Measurements from ENCODE around the gene RHOF.
"Not testable (repeated sequence)": the region's sequence is repeated elsewhere in the genome, so short reads cannot be mapped to it uniquely, and the experiment has no call there.

The RHOF gene

DNA sequence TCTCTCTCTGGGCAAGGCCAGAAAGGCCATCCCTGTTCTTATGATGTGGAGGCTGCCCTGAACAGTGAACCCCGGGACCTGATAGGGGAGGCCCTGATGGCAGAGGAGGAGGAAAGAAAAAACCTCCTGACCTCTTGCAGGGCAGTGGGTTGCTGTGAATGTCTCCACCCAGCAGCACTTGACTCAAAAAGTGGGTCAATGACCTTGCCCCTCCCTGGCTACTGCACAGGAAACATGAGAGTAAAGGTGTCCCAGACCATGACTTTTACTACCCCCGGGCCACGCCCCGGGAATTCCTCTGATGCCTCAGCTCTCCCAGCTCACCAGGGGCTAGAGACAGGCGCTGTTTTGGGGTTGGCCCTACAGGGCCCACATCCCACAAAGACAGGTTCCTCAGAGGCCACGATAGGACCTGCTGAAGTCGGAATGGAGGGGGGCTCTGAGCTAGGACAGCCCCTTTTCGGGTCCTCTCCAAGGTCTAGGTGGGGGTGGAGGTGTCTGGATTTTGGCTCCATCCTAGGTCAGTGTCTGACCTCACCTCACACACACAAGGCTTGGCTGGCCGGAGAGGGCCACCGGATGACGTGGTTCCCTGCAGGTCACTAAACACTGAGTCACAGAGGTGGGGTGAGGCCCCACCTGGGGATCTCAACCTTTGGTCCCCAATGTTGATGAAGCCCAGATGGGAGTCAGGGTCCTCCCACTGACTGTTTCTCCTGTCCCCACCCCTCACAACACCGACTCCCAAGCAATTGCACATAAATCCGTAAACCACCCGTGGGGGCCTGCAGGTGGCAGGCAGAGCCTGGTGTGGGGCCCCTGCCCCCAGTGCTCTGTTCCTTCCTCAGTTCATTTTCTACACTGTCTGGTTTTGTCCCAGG lies 1.6 kb downstream of the RHOF start (continued):
- TF ChIP-seq, protein P1, sequence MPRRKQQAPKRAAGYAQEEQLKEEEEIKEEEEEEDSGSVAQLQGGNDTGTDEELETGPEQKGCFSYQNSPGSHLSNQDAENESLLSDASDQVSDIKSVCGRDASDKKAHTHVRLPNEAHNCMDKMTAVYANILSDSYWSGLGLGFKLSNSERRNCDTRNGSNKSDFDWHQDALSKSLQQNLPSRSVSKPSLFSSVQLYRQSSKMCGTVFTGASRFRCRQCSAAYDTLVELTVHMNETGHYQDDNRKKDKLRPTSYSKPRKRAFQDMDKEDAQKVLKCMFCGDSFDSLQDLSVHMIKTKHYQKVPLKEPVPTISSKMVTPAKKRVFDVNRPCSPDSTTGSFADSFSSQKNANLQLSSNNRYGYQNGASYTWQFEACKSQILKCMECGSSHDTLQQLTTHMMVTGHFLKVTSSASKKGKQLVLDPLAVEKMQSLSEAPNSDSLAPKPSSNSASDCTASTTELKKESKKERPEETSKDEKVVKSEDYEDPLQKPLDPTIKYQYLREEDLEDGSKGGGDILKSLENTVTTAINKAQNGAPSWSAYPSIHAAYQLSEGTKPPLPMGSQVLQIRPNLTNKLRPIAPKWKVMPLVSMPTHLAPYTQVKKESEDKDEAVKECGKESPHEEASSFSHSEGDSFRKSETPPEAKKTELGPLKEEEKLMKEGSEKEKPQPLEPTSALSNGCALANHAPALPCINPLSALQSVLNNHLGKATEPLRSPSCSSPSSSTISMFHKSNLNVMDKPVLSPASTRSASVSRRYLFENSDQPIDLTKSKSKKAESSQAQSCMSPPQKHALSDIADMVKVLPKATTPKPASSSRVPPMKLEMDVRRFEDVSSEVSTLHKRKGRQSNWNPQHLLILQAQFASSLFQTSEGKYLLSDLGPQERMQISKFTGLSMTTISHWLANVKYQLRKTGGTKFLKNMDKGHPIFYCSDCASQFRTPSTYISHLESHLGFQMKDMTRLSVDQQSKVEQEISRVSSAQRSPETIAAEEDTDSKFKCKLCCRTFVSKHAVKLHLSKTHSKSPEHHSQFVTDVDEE (CRISPR knock-in tag; IDR thresholded peaks at IDR 0.05), result no peak
- TF ChIP-seq ZNF565 (CRISPR knock-in tag; conservative IDR thresholded peaks at IDR 0.05; ENCODE audit: low read depth) (no peak), OSR1 (CRISPR knock-in tag; IDR thresholded peaks at IDR 0.05) (no peak)

DNA sequence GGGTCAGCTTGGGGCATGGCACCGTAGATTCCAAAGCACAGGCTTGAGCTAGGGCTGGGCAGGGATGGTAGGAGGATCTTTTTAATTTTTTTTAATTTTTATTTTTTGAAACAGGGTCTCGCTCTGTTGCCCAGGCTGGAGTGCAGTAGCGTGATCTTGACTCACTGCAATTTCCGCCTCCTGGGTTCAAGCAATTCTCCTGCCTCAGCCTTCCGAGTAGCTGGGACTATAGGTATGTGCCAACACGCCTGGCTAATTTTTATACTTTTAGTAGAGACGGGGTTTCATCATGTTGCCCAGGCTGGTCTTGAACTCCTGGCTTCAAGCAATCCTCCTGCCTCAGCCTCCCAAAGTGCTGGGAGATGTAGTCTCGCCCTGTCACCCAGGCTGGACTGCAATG lies 2.7 kb downstream of the RHOF start:
- not testable (repeated sequence) for ATAC-seq

DNA sequence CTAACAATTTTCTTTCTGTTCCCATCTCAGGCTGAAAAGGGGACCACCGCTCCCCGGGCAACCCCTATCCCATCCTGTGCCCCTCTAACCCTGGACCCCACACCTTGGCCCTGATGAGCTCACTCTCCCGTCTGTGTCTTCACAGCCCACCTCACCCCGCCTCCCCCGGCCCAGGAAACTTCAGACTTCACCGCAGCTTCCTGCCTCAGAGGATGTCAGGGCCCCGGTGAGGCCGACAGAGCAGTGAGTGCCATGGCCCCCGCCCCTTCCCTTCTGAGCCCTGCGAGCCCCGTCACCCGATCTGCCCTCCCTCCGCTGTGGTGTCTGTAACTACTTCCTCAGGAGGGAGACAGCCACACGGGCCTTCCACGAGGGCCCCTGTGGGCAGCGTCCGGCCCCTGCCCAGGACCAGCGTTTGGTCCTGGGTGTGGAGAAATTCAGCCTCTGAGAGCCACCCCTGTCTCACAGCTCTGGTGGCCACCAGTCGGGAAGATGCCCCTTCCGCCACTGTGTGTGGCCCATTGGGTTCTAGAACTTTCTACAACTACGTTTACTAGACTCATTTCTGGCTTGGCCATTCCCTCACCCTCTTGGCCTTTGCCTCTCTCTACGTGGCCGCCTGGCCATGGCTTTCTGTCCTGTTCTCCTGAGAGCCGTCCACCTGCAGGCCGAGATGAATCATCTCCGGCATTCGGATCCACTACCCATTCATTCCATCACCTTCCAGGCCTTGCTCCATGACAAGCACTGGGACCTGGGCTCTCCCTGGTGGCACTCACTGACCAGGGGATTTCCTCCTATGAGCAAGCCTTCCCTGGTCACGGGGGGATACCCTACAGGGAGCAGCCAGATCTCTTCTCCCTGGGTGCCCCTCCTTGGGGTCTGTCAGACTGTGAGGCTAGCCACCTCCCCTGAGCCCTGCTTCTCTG lies 3.4 kb downstream of the RHOF start:
- no peak for TF ChIP-seq ZC3H10 (CRISPR knock-in tag; IDR thresholded peaks at IDR 0.05)
- TF ChIP-seq ZNF8 (CRISPR knock-in tag; IDR thresholded peaks at IDR 0.05), result no peak
- no peak for TF ChIP-seq PPARA (CRISPR knock-in tag; IDR thresholded peaks at IDR 0.05; ENCODE audit: borderline replicate concordance)
- TF ChIP-seq ZFP3 (CRISPR knock-in tag; IDR thresholded peaks at IDR 0.05), result no peak
- TF ChIP-seq, protein P2, sequence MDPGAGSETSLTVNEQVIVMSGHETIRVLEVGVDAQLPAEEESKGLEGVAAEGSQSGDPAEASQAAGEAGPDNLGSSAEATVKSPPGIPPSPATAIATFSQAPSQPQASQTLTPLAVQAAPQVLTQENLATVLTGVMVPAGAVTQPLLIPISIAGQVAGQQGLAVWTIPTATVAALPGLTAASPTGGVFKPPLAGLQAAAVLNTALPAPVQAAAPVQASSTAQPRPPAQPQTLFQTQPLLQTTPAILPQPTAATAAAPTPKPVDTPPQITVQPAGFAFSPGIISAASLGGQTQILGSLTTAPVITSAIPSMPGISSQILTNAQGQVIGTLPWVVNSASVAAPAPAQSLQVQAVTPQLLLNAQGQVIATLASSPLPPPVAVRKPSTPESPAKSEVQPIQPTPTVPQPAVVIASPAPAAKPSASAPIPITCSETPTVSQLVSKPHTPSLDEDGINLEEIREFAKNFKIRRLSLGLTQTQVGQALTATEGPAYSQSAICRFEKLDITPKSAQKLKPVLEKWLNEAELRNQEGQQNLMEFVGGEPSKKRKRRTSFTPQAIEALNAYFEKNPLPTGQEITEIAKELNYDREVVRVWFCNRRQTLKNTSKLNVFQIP (CRISPR knock-in tag; IDR thresholded peaks at IDR 0.05; ENCODE audit: borderline replicate concordance, low read depth), result no peak
- no peak for TF ChIP-seq OSR1 (CRISPR knock-in tag; IDR thresholded peaks at IDR 0.05)
- TF ChIP-seq TOX (CRISPR knock-in tag; IDR thresholded peaks at IDR 0.05; ENCODE audit: borderline replicate concordance), result no peak
- no peak for TF ChIP-seq ISL1 (CRISPR knock-in tag; IDR thresholded peaks at IDR 0.05)
- no peak for TF ChIP-seq SNAI2 (CRISPR knock-in tag; IDR thresholded peaks at IDR 0.05)
- no peak for TF ChIP-seq BACH2 (CRISPR knock-in tag; IDR thresholded peaks at IDR 0.05; ENCODE audit: borderline replicate concordance)
- no peak for TF ChIP-seq ZNF565 (CRISPR knock-in tag; conservative IDR thresholded peaks at IDR 0.05; ENCODE audit: low read depth)
- TF ChIP-seq, protein P1 (CRISPR knock-in tag; IDR thresholded peaks at IDR 0.05), result no peak
- TF ChIP-seq TCF4 (CRISPR knock-in tag; IDR thresholded peaks at IDR 0.05; ENCODE audit: borderline replicate concordance), result no peak
- no peak for TF ChIP-seq ESRRG (CRISPR knock-in tag; IDR thresholded peaks at IDR 0.05)
- no peak for TF ChIP-seq GLIS3 (CRISPR knock-in tag; IDR thresholded peaks at IDR 0.05)
- TF ChIP-seq, protein P3, sequence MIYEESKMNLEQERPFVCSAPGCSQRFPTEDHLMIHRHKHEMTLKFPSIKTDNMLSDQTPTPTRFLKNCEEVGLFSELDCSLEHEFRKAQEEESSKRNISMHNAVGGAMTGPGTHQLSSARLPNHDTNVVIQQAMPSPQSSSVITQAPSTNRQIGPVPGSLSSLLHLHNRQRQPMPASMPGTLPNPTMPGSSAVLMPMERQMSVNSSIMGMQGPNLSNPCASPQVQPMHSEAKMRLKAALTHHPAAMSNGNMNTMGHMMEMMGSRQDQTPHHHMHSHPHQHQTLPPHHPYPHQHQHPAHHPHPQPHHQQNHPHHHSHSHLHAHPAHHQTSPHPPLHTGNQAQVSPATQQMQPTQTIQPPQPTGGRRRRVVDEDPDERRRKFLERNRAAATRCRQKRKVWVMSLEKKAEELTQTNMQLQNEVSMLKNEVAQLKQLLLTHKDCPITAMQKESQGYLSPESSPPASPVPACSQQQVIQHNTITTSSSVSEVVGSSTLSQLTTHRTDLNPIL (CRISPR knock-in tag; IDR thresholded peaks at IDR 0.05; ENCODE audit: low read depth), result no peak
- no peak for TF ChIP-seq CSDC2 (CRISPR knock-in tag; IDR thresholded peaks at IDR 0.05)
- TF ChIP-seq, protein P4, sequence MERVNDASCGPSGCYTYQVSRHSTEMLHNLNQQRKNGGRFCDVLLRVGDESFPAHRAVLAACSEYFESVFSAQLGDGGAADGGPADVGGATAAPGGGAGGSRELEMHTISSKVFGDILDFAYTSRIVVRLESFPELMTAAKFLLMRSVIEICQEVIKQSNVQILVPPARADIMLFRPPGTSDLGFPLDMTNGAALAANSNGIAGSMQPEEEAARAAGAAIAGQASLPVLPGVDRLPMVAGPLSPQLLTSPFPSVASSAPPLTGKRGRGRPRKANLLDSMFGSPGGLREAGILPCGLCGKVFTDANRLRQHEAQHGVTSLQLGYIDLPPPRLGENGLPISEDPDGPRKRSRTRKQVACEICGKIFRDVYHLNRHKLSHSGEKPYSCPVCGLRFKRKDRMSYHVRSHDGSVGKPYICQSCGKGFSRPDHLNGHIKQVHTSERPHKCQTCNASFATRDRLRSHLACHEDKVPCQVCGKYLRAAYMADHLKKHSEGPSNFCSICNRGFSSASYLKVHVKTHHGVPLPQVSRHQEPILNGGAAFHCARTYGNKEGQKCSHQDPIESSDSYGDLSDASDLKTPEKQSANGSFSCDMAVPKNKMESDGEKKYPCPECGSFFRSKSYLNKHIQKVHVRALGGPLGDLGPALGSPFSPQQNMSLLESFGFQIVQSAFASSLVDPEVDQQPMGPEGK (CRISPR knock-in tag; IDR thresholded peaks at IDR 0.05; ENCODE audit: borderline replicate concordance), result no peak
- ATAC-seq, result no peak

Data from SK-N-SH treated with all-trans-retinoic acid at 6 μM for 48 hours (cell line).